ENCODE measurements around the gene JAKMIP2.

- TF ChIP-seq, protein P1, sequence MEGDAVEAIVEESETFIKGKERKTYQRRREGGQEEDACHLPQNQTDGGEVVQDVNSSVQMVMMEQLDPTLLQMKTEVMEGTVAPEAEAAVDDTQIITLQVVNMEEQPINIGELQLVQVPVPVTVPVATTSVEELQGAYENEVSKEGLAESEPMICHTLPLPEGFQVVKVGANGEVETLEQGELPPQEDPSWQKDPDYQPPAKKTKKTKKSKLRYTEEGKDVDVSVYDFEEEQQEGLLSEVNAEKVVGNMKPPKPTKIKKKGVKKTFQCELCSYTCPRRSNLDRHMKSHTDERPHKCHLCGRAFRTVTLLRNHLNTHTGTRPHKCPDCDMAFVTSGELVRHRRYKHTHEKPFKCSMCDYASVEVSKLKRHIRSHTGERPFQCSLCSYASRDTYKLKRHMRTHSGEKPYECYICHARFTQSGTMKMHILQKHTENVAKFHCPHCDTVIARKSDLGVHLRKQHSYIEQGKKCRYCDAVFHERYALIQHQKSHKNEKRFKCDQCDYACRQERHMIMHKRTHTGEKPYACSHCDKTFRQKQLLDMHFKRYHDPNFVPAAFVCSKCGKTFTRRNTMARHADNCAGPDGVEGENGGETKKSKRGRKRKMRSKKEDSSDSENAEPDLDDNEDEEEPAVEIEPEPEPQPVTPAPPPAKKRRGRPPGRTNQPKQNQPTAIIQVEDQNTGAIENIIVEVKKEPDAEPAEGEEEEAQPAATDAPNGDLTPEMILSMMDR (IDR thresholded peaks at IDR 0.05), result no peak
- no peak for TF ChIP-seq EP300 (IDR thresholded peaks at IDR 0.05)
Measured at GRCh38 chr5:147613359-147613758, 169.2 kb downstream of the JAKMIP2 start.

Data from ovary (tissue), 3 donors.